Activated CD4-positive, alpha-beta T cell treated with anti-CD3 and anti-CD28 coated beads for 36 hours (primary cell): Measurements from ENCODE around the gene TSPAN31. TPM values are rescaled to one million over a fixed set of nuclear protein-coding genes. Genes with fewer than 3 reads are reported as not detected.
A peak's percentile ranks its signal among the peaks of the same experiment; 100 is the strongest.

Experiments
- ATAC-seq: fragments of 200-7000 bp; cut with Tn5 transposase; one replicate; pipeline ENCODE4 v1.10.0; 2021; ENCODE audit warnings: mild to moderate bottlenecking, moderate library complexity
- CTCF ChIA-PET: fragments of 350-600 bp; sonication (Branson Sonifier 250); formaldehyde crosslinking; loops from one replicate; lab custom pipeline; 2021; ENCODE audit warnings: antibody characterized with exemption; lab: Charles Lee
- POLR2A ChIA-PET: fragments of 350-600 bp; sonication (Branson Sonifier 250); formaldehyde crosslinking; loops from one replicate; lab custom pipeline; 2021; ENCODE audit warnings: antibody characterized with exemption, inconsistent platforms; lab: Charles Lee
- DNase-seq: peaks from one replicate; pipeline ENCODE4 v3.0.0-alpha.2; 2020
- H3K27ac Mint-ChIP-seq: one replicate; pipeline ENCODE4 v1.8.0; 2021; ENCODE audit warnings: mixed read lengths
- H3K27me3 Mint-ChIP-seq: one replicate; pipeline ENCODE4 v1.8.0; 2021; ENCODE audit warnings: mixed read lengths
- H3K36me3 Mint-ChIP-seq: one replicate; pipeline ENCODE4 v1.8.0; 2021; ENCODE audit warnings: low read depth, mixed read lengths
- H3K4me1 Mint-ChIP-seq: one replicate; pipeline ENCODE4 v1.8.0; 2021; ENCODE audit warnings: mixed read lengths
- H3K4me3 Mint-ChIP-seq: one replicate; pipeline ENCODE4 v1.8.0; 2021; ENCODE audit warnings: mild to moderate bottlenecking, moderate library complexity, mixed read lengths
- H3K9me3 Mint-ChIP-seq: one replicate; pipeline ENCODE4 v1.8.0; 2021; ENCODE audit warnings: low read depth, mixed read lengths
- intact Hi-C, 2 experiments: fragments of 100-400 bp; cut with DNase I in 1 of 2; cut with micrococcal nuclease in 1 of 2; formaldehyde crosslinking; loops; one replicate each; pipeline versions ENCODE4 v1.14.2 to v1.15.1; 2022 to 2024; cut with DNase I, micrococcal nuclease
- total RNA-seq, 2 experiments: library from RNA; stranded (reverse); gene quantifications; one replicate each; pipeline ENCODE4 v1.2.3, GENCODE V29; 2021

The TSPAN31 gene
- total RNA-seq, 2 experiments from 2014 or later = 13.6 to 15.9 TPM

DNA sequence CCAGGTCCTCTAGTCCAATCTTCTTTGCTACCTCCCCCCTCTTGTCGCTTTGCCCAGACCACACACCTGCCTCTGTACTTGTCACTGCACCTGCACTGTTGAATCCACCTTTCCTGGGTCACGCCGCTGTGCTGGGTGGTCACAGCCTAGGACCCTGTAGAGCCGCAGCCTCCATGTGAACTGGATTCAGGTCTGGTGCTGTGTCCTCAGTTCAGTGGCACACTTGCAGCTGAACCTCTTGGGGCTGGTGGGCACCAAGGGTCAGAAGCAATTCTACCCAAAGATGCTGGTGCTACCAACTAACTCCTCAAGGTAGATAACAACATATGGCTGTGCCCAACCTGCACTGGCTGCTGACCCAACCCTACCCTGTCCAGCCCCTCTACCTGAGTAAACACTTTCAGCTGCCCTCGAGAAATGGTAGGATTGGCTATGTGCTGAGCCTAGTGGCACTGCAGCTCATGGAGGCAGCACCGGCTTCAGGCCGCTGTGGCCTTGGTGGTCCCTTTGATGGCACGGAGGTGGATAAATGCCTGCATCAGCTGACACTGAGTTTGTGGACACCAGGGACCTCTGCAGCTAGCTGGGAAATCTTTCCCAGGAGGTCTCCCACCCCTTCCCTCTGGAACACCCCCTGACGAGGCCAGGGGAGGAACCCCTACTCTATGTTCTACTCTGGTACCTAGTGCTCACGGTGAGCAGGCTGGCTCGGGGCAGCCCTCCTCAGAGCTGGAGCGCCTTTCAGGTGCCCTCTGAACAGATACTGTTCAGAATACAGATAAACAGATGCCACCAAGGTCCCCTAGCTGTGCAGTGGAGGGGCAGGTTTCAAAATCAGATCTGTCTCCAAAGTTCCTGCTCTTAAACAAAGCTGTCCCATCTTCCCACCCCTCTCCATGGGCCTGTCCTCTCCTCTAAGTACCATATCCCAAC, 20.6 kb upstream of the TSPAN31 start:
- DNase-seq (no peak), ATAC-seq (no peak)
- CTCF ChIA-PET = interaction anchor here (0.6 to 1.2 kb wide), 2 partner anchors 7 to 72 kb away, joined by 3 to 4 read pairs; no protein-coding TSS in a partner anchor
- no peaks in the 10 kb centered on the region for H3K4me1 Mint-ChIP-seq
- H3K27me3 Mint-ChIP-seq = no peaks in the 10 kb centered on the region
- peaks cover 32% of the 10 kb centered on the region for H3K36me3 Mint-ChIP-seq
- peak overlapping the region; percentile 22 for H3K27ac Mint-ChIP-seq
- intact Hi-C loops = no loop called here
- POLR2A ChIA-PET = no interaction called here
- H3K9me3 Mint-ChIP-seq = no peaks in the 10 kb centered on the region
- H3K4me3 Mint-ChIP-seq = no peak overlapping the region

DNA sequence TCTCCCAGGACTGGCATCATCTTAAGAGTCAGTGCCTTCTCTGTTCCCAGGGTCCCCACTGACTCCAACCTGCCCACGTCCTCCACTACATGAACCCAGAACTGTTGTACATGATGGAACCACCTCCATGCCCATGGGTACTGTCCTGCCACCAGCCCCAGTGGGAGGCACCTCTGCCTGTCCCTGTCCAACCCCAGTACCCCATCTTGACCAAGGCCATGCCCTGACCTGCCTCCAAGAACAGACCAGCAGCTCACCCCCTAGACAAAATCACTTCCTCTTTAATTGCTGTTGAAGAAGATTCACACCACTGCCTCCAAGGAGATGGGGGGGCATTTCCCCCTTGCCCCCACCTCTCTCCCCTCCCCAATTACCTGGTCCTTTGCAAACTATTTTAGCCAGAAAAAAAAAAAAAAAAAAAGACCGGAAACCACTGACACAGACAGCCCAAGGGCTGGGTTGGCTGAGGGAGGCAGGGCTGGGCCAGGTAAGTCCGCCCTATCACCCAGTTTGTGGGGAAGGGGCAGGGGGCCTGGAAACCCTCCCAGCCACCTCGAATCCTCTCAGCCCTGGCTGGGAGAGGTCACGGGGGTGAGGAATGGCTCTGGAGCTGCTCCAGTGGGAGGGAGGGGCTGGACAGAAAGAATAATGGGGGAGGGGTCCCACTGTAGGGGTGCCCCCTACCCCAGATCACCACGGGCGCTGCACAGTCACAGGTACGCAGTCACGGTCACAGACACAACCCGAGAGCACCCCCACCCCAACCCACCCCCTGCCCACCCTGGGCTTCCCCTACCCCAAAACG, 19.7 kb upstream of the TSPAN31 start:
- intact Hi-C loops = no loop called here
- Mint-ChIP-seq H3K36me3 (peaks cover 27% of the 10 kb centered on the region), H3K27ac (peak overlapping the region; percentile 22), H3K4me1 (no peaks in the 10 kb centered on the region), H3K27me3 (no peaks in the 10 kb centered on the region), H3K4me3 (no peak overlapping the region), H3K9me3 (no peaks in the 10 kb centered on the region)
- no peak for ATAC-seq
- no peak for DNase-seq
- POLR2A ChIA-PET = no interaction called here
- CTCF ChIA-PET = interaction anchor here (0.6 to 1.6 kb wide), 3 partner anchors 16 to 71 kb away, joined by 3 to 5 read pairs (median 3); no protein-coding TSS in a partner anchor

DNA sequence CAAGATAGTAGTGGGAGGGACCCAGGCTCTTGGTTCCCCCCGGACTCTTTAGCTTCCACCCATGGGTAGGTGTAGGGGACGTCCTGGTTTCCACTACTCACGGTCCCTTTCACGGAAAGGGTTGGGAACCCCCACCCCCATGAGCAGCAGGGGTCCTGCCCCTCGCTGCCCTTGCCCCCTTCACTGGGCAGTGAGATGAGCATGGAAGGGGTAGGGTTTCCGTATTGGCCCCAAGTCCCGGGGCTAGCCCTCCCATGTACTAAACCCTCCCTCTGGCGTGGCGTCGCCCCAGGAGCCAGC, 19.0 kb upstream of the TSPAN31 start:
- H3K27ac Mint-ChIP-seq = no peak overlapping the region
- H3K9me3 Mint-ChIP-seq = no peaks in the 10 kb centered on the region
- intact Hi-C loops = no loop called here
- POLR2A ChIA-PET = no interaction called here
- H3K27me3 Mint-ChIP-seq = no peaks in the 10 kb centered on the region
- H3K4me1 Mint-ChIP-seq = no peaks in the 10 kb centered on the region
- no peak for ATAC-seq
- no peak for DNase-seq
- H3K36me3 Mint-ChIP-seq = peaks cover 31% of the 10 kb centered on the region
- CTCF ChIA-PET = interaction anchor here (0.7 to 1.6 kb wide), 5 partner anchors 9 to 31 kb away, joined by 3 to 7 read pairs (median 5); no protein-coding TSS in a partner anchor
- H3K4me3 Mint-ChIP-seq = no peak overlapping the region

DNA sequence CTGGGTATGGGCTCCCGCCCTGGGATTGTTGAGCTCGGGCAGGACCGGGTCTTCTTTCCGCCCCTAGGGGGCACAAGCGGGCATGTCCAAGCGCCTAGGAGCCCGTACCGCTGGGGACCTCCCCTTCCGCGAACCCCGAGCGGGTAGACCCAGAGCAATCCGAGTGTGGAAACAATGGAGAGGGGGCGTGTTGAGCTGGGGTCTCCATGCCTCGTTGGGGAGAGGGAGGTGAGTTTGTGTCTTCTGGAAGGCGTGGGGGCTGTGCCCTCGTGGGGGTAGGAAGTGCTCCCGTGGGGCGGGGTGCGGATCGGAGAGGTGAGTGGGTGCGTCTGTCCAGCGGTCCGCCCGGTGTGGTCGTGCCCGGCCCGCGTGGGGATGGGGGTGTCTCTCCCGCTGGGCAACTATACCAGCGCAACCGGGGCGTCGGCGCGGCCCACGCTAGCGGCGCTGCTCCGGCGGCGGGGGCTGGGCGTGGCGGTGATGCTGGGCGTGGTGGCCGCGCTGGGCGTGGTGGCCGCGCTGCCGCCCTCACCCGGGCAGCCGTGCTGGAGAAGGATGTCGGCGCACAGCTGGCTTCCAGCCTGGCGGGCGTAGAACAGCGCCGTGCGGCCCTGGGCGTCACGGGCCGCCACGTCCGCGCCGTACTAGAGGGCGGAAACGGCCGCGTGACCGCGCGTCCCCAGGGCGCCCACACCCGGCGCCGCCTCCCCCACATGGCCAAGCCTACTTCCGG, 18.5 kb upstream of the TSPAN31 start:
- ChIA-PET CTCF (interaction anchor here (0.7 to 1.6 kb wide), 5 partner anchors 9 to 30 kb away, joined by 3 to 7 read pairs (median 5); no protein-coding TSS in a partner anchor), POLR2A (no interaction called here)
- intact Hi-C loops = no loop called here
- Mint-ChIP-seq H3K27me3 (no peaks in the 10 kb centered on the region), H3K27ac (no peak overlapping the region), H3K9me3 (no peaks in the 10 kb centered on the region), H3K36me3 (peaks cover 34% of the 10 kb centered on the region), H3K4me1 (no peaks in the 10 kb centered on the region), H3K4me3 (no peak overlapping the region)
- peak; percentile 45 for ATAC-seq
- peak; percentile 59 for DNase-seq

DNA sequence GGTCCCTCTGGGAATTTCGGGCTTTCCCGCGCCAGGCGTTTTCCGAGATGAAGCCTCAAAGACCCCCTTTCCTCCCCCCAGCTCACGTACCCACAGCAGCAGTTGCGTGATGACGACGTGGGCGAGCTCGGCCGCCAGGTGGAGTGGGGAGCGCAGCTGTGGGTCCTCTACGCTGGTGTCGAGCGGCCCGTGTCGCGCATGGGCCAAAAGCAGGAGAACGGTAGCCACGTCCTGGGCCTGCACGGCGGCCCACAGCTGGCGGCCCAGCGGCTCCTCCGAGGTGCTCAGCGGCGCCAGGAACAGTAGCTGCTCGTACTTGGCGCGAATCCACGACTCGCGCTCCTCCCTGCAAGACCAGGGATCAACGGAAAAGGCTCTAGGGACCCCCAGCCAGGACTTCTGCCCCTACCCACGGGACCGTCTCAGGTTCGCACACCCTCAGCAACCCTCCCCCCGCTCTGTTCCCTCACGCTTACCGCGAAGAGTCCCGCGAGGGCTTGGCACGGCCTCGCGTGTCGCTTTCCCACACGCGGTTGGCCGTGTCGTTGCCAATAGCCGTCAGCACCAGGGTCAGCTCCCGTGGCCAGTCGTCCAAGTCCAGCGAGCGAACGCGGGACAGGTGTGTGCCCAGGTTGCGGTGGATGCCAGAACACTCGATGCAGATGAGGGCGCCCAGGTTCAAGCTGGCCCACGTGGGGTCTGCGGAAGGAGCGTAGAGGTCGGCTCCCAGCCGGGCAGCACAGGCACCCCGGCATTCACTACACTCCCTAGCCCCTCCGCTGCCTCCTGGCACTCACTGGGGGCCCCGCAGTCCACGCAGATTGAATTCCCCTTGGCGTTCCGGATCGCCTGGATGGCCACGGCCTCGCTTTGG, 17.7 kb upstream of the TSPAN31 start:
- DNase-seq (no peak), ATAC-seq (no peak)
- Mint-ChIP-seq H3K9me3 (no peaks in the 10 kb centered on the region), H3K27ac (no peak overlapping the region), H3K4me1 (no peaks in the 10 kb centered on the region), H3K36me3 (peaks cover 37% of the 10 kb centered on the region), H3K27me3 (no peaks in the 10 kb centered on the region), H3K4me3 (no peak overlapping the region)
- intact Hi-C loops = no loop called here
- POLR2A ChIA-PET = no interaction called here
- CTCF ChIA-PET = interaction anchor here (1.0 to 1.6 kb wide), 2 partner anchors 12 to 29 kb away, joined by 5 to 7 read pairs; no protein-coding TSS in a partner anchor

DNA sequence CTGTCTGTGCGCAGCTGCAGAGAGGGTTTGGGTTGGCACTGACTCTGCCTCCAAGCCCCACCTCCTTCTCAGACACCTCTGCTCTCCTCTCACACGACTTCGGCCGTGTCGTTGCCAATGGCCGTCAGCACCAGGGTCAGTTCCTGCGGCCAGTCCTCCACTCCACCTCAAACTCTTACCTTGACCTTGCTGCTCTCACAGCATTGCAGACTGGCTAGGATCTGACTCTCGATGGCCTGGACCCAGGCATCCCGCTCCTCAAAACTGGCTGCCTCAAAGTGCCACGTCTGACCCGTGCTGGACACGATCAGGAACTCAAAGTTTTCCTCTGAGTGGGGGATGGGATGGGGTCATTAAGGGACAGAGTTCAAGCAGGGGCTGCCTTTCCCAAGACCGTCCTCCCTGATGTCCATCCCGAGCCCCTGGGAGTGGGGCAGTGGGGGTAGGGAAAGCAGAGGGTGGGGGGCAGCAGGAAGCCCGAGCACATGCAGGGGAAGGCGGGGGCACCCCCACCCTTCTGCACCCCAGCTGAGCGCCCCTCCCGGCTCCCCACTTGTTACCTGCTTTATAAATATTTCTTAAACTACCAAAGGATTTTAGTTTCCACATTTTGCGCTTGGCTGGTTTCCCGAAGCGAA, 17.0 kb upstream of the TSPAN31 start:
- DNase-seq = no peak
- no peak for ATAC-seq
- no peaks in the 10 kb centered on the region for H3K4me1 Mint-ChIP-seq
- ChIA-PET CTCF (interaction anchor here (0.7 kb wide), 1 partner anchor 213 kb away, joined by 3 read pairs; no protein-coding TSS in a partner anchor), POLR2A (no interaction called here)
- intact Hi-C loops = no loop called here
- H3K27me3 Mint-ChIP-seq = no peaks in the 10 kb centered on the region
- H3K36me3 Mint-ChIP-seq = peaks cover 44% of the 10 kb centered on the region
- H3K4me3 Mint-ChIP-seq = no peak overlapping the region
- no peak overlapping the region for H3K27ac Mint-ChIP-seq
- no peaks in the 10 kb centered on the region for H3K9me3 Mint-ChIP-seq

DNA sequence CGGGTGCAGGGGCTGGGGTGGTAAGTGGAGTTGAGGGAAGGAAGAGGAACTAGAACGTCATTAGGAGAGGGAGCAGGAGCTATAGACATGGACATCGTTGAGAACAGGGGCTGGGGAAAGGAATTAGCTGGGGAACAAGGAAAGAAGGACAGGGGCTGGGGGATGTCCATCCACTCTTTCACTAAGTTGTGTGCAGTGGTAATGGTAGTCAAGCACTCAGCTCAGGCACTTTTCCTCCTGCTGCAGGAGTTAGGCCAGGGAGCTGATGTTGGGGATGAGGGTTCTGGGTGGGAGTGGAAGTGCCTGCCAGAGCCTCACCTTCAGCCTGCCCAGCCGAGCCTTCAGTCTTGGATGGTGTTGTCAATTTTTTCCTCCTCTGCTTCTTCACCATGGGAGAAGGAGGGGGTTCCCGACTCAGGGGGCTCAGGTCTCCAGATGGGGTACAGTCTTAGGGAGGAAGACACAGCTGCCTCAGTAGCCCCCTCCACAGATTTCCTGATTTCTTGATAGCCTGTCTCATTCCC, 15.5 kb upstream of the TSPAN31 start:
- intact Hi-C loops = no loop called here
- Mint-ChIP-seq H3K36me3 (peaks cover 54% of the 10 kb centered on the region), H3K9me3 (no peaks in the 10 kb centered on the region), H3K4me1 (no peaks in the 10 kb centered on the region), H3K4me3 (no peak overlapping the region), H3K27ac (no peak overlapping the region), H3K27me3 (no peaks in the 10 kb centered on the region)
- ATAC-seq (no peak), DNase-seq (no peak)
- CTCF ChIA-PET = interaction anchor here (0.9 kb wide), 1 partner anchor 14 kb away, joined by 3 read pairs; no protein-coding TSS in a partner anchor
- POLR2A ChIA-PET = no interaction called here

DNA sequence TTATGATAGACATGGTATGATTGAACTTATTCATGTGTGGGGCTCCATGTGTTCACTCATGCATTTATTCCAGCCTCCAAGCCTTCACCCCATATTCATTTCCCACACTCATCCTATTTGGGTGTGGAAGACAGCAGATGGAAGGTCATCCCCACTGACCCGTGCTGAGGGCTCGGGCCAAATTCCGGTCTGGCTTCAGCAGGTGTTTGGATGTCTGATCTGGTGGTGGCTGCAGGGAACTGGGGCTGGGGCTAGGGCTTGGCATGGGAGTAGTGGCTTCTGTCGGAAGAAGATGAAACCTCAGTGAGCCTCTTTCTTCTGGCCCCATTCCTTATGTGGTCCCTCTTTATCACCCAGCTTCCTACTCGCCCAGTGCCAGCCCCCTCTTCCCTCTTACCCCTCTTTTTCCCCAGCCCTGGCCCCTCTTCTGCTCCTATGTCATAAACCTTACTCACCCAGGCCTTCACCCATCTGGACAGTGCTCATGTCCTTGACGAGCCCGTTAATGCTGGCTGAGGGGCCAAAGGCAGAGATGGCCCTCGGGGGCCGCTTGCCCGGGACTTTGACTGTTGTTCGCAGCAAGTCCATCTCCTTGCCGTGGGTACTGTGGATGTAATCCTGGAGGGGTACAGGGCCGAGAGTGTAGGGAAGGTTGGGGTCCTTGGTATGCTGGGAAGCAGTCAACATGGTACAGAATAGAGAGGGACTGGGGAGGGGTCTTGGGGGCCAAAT, 14.3 kb upstream of the TSPAN31 start:
- CTCF ChIA-PET = interaction anchor here (0.5 kb wide), 1 partner anchor 148 kb away, joined by 3 read pairs; no protein-coding TSS in a partner anchor
- ATAC-seq (no peak), DNase-seq (no peak)
- no peaks in the 10 kb centered on the region for H3K27me3 Mint-ChIP-seq
- H3K36me3 Mint-ChIP-seq = peaks cover 61% of the 10 kb centered on the region
- H3K27ac Mint-ChIP-seq = no peak overlapping the region
- H3K4me3 Mint-ChIP-seq = no peak overlapping the region
- intact Hi-C loops = no loop called here
- POLR2A ChIA-PET = no interaction called here
- no peaks in the 10 kb centered on the region for H3K4me1 Mint-ChIP-seq
- H3K9me3 Mint-ChIP-seq = no peaks in the 10 kb centered on the region

DNA sequence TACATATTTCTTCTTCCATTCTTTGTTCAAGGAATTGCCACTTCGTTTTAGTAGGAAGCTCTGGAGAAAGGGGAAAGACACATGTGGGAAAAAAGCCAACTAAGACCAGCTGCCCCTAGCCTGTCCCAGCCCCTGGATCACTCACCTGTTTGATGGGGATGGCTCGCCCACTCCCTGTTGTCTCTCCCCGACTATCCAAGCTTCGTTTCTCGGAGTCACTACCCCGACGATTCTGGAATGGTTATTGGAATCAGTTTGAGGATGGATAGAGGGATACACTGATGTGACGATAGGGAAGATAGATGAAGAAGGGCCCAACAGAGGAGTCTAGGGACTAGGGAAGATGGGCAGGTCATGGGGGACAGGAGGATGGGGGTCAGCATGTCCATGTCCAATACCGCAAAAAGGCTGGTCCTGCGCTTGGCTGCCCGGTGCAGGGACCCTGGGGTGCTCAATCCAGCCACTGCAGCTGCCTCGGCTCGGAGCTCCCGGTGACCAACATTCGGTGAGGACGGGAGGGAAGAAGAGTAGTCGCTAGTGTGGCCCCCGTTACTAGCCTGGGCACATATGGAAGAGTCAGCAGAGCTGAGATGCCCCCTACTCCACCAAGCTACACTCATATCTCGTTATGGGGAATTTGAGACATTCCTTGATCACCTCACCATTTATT, 13.3 kb upstream of the TSPAN31 start:
- ChIA-PET CTCF (interaction anchor here (0.6 to 1.5 kb wide), 4 partner anchors 8 to 320 kb away, joined by 3 to 4 read pairs (median 3); no protein-coding TSS in a partner anchor), POLR2A (no interaction called here)
- DNase-seq (no peak), ATAC-seq (no peak)
- intact Hi-C loops = no loop called here
- Mint-ChIP-seq H3K27me3 (no peaks in the 10 kb centered on the region), H3K9me3 (no peaks in the 10 kb centered on the region), H3K4me3 (no peak overlapping the region), H3K36me3 (peaks cover 60% of the 10 kb centered on the region), H3K4me1 (peaks cover 3% of the 10 kb centered on the region), H3K27ac (no peak overlapping the region)
